HepG2 (cell line): ENCODE measurements around the gene DCC. TPM values are rescaled to one million over a fixed set of nuclear protein-coding genes. Genes with fewer than 3 reads are reported as not detected.

Experiments used
- ATAC-seq: fragments of 200-7000 bp; cut with Tn5 transposase; 3 replicates; pipeline ENCODE4 v1.9.1; 2020; ENCODE audit warnings: mild to moderate bottlenecking, moderate library complexity
- BruUV-seq: library from RNA; stranded (reverse); fragments of 400-500 nt; replicated peaks from 2 replicates; lab custom pipeline; 2021; lab: Mats Ljungman, UMichigan
- CTCF ChIA-PET: fragments of 300-600 bp; formaldehyde crosslinking; extraction: SDS; loops from one replicate; lab custom pipeline; 2021; ENCODE audit warnings: low total read pairs, inconsistent platforms, low intra/inter-chr PET ratio; lab: Yijun Ruan, JAX
- POLR2A ChIA-PET: fragments of 350-600 bp; sonication (Branson Sonifier 250); formaldehyde crosslinking; loops from one replicate; lab custom pipeline; 2020; ENCODE audit warnings: antibody characterized with exemption, inconsistent platforms; lab: Yijun Ruan, JAX
- DNase-seq: peaks from one replicate; pipeline ENCODE4 v3.0.0-alpha.2; 2015; ENCODE audit warnings: low spot score
- FAIRE-seq: peaks from 3 replicates; lab custom pipeline; 2011; peaks lifted over from hg19 to GRCh38; lab: Jason Lieb, UNC
- H2AFZ ChIP-seq: one replicate; pipeline ENCODE4 v1.6.1; 2011; ENCODE audit warnings: low read length, inconsistent platforms
- H3K27ac ChIP-seq: fragments of 300-600 bp; 3 replicates; pipeline ENCODE4 v1.8.0; 2011; ENCODE audit warnings: mixed run types, mild to moderate bottlenecking, mixed read lengths, low read length, inconsistent platforms; ENCODE audit not compliant: insufficient read depth; ENCODE audit errors: extremely low read length
- H3K27me3 ChIP-seq, 2 experiments: fragments of 200-600 bp in 1 of 2; 2 replicates in 1 of 2; 3 replicates in 1 of 2; pipeline versions ENCODE4 v1.6.0 to v1.8.0; 2011; ENCODE audit warnings: low read length in 2 of 2, mild to moderate bottlenecking in 2 of 2, moderate library complexity in 2 of 2, inconsistent platforms in 1 of 2; ENCODE audit not compliant: insufficient read depth in 2 of 2, control insufficient read depth in 1 of 2
- H3K36me3 ChIP-seq, 2 experiments: fragments of 200-600 bp in 1 of 2; replicated peaks in 1 of 2; 2 replicates in 1 of 2; 3 replicates in 1 of 2; pipeline versions ENCODE4 v1.5.1 to v1.8.0; 2011; ENCODE audit warnings: low read length in 2 of 2, inconsistent platforms in 1 of 2; ENCODE audit not compliant: insufficient read depth in 2 of 2, control insufficient read depth in 1 of 2
- H3K4me1 ChIP-seq: 2 replicates; pipeline ENCODE4 v1.5.1; 2012; ENCODE audit warnings: low read length, inconsistent platforms; ENCODE audit not compliant: insufficient read depth
- H3K4me2 ChIP-seq: 2 replicates; pipeline ENCODE4 v1.6.0; 2011; ENCODE audit warnings: low read depth, low read length, inconsistent platforms
- H3K4me3 ChIP-seq, 3 experiments: fragments of 200-600 bp in 1 of 3; sonication (generic), shearing (Covaris generic) in 1 of 3; replicated peaks in 1 of 3; 2 replicates each; pipeline ENCODE4 v1.5.1; 2011 to 2016; ENCODE audit warnings: low read length in 3 of 3, inconsistent platforms in 2 of 3, low read depth in 2 of 3, mild to moderate bottlenecking in 2 of 3, control low read depth in 1 of 3, mixed read lengths in 1 of 3; ENCODE audit not compliant: insufficient read depth in 1 of 3
- H3K79me2 ChIP-seq: one replicate; pipeline ENCODE4 v1.6.1; 2011; ENCODE audit warnings: low read length, inconsistent platforms; ENCODE audit not compliant: insufficient read depth
- H3K9ac ChIP-seq: 2 replicates; pipeline ENCODE4 v1.6.0; 2011; ENCODE audit warnings: mild to moderate bottlenecking, low read depth, low read length, inconsistent platforms; ENCODE audit not compliant: insufficient read depth
- H3K9me3 ChIP-seq: 2 replicates; pipeline ENCODE4 v1.5.1; 2012; ENCODE audit warnings: mild to moderate bottlenecking, low read length
- H4K20me1 ChIP-seq: 2 replicates; pipeline ENCODE4 v1.6.0; 2011; ENCODE audit warnings: inconsistent platforms, mild to moderate bottlenecking, low read length, moderate library complexity; ENCODE audit not compliant: insufficient read depth
- AGO1 ChIP-seq: fragments of 200-400 bp; formaldehyde crosslinking; IDR thresholded peaks from 2 replicates; pipeline ENCODE4 v1.6.1; 2017; ENCODE audit warnings: mild to moderate bottlenecking, low read depth, low read length, moderate library complexity; ENCODE audit not compliant: poor library complexity, severe bottlenecking
- ATRX ChIP-seq: sonication (generic); formaldehyde crosslinking; IDR thresholded peaks from 2 replicates; pipeline ENCODE4 v1.4.0; 2020; ENCODE audit warnings: missing genetic modification reagents, borderline replicate concordance
- CBFB ChIP-seq: sonication (generic); formaldehyde crosslinking; IDR thresholded peaks from 2 replicates; pipeline ENCODE4 v1.4.0; 2020; ENCODE audit warnings: missing genetic modification reagents
- HOXA3 ChIP-seq: sonication (generic); formaldehyde crosslinking; IDR thresholded peaks from 2 replicates; pipeline ENCODE4 v1.5.0; 2020; ENCODE audit warnings: missing genetic modification reagents
- KAT2B ChIP-seq: fragments of 150-350 bp; IDR thresholded peaks from 2 replicates; pipeline ENCODE4 v1.6.1; 2014; ENCODE audit warnings: low read depth, low read length, borderline replicate concordance
- ZNF143 ChIP-seq: sonication (generic); formaldehyde crosslinking; IDR thresholded peaks from 2 replicates; pipeline ENCODE4 v1.4.0; 2020; ENCODE audit warnings: missing genetic modification reagents
- WGBS: methylation state at CpG from one replicate; pipeline ENCODE4 v1.1.6; 2017; ENCODE audit warnings: low lambda C conversion rate; 5-methylcytosine and 5-hydroxymethylcytosine counted together
- in situ Hi-C: cut with HindIII; loops from 2 replicates; pipeline ENCODE4 v1.10.0; 2017; ENCODE audit warnings: low pct_unique_long_range_greater_than_20kb; ENCODE audit not compliant: extremely low pct_ligation_motif_present
- intact Hi-C: fragments of 100-400 bp; cut with micrococcal nuclease; formaldehyde crosslinking; loops from one replicate; pipeline ENCODE4 v1.10.0; 2022; ENCODE audit not compliant: unreplicated experiment
- polyA plus RNA-seq, 8 experiments: library from polyadenylated mRNA; depleted of rRNA in 3 of 8; stranded (reverse) in 7 of 8; unstranded in 1 of 8; fragments of >200 nt; fragmentation: Illumina TruSeq in 4 of 8; extraction: Trizol in 4 of 8; gene quantifications; 2 replicates each; pipeline versions ENCODE4 v1.2.1 to v1.2.3, GENCODE V29; 2011 to 2016; ENCODE audit warnings: low read depth in 4 of 8, missing spikeins in 1 of 8, mixed read lengths in 1 of 8; ENCODE audit not compliant: insufficient read depth in 1 of 8
- total RNA-seq, 5 experiments: library from RNA; depleted of rRNA; stranded (reverse); fragments of >200 nt; fragmentation: Illumina TruSeq; extraction: Trizol; gene quantifications; 2 replicates each; pipeline ENCODE4 v1.2.3, GENCODE V29; 2016; ENCODE audit warnings: low read depth in 1 of 5
- TF ChIP-seq, protein P1 (sequence below): fragments of 450-650 bp; IDR thresholded peaks from 2 replicates; pipeline ENCODE4 v1.6.1; 2017; ENCODE audit warnings: mild to moderate bottlenecking
- TF ChIP-seq, protein P2 (sequence below): sonication (generic); formaldehyde crosslinking; IDR thresholded peaks from 2 replicates; pipeline ENCODE4 v1.4.0; 2020; ENCODE audit warnings: mild to moderate bottlenecking, missing genetic modification reagents
- TF ChIP-seq, protein P3 (sequence below): sonication (generic); formaldehyde crosslinking; IDR thresholded peaks from 2 replicates; pipeline ENCODE4 v1.5.1; 2020; ENCODE audit warnings: mild to moderate bottlenecking, missing genetic modification reagents, borderline replicate concordance

Gene DCC
- total and polyA plus RNA-seq, 2 of the 13 experiments (the other 11 are each of a cell fraction or from before 2014, with no cell fraction given), result not detected

DNA sequence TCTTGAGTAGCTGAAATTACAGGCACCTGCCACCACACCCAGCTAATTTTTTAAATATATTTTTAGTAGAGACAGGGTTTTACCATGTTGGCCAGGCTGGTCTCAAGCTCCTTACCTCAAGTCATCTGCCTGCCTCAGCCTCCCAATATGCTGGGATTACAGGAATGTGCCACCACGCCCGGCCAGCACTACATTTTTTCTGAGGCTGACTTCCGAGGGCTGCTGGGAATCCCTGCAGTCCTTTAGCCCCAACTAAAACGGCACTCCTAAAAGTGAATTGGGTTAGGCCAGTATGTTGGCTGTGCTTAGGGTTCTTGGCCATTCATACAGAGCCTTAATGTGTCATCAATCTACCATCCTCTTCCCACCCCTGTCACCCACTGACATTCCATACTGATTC lies 375.4 kb downstream of the DCC start (continued):
- TF ChIP-seq, protein P1, sequence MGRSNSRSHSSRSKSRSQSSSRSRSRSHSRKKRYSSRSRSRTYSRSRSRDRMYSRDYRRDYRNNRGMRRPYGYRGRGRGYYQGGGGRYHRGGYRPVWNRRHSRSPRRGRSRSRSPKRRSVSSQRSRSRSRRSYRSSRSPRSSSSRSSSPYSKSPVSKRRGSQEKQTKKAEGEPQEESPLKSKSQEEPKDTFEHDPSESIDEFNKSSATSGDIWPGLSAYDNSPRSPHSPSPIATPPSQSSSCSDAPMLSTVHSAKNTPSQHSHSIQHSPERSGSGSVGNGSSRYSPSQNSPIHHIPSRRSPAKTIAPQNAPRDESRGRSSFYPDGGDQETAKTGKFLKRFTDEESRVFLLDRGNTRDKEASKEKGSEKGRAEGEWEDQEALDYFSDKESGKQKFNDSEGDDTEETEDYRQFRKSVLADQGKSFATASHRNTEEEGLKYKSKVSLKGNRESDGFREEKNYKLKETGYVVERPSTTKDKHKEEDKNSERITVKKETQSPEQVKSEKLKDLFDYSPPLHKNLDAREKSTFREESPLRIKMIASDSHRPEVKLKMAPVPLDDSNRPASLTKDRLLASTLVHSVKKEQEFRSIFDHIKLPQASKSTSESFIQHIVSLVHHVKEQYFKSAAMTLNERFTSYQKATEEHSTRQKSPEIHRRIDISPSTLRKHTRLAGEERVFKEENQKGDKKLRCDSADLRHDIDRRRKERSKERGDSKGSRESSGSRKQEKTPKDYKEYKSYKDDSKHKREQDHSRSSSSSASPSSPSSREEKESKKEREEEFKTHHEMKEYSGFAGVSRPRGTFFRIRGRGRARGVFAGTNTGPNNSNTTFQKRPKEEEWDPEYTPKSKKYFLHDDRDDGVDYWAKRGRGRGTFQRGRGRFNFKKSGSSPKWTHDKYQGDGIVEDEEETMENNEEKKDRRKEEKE, result no peak
- TF ChIP-seq AGO1, result no peak
- TF ChIP-seq HOXA3, result no peak

DNA sequence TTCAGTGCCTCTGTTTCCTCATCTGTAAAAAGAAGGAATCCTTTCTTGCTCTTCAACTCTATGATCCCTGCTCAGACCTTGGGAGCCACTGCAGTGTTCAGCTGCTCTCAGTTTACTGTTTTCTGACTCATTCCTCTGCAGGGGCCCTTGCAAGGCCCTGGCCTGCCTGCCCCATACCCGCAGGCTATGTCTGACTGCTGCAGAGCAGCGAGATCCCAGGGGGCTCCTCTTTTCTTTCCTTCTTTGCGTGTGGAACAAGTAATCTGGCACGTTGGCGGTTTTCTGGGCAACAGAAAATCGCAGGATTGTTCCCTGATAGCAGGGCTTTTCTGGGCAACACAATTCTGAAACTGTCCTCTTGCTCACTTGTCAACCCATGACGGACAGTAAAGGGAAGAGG lies 376.0 kb downstream of the DCC start:
- H3K4me1 ChIP-seq, result no peaks in the 10 kb centered on the region
- ChIA-PET CTCF (no interaction called here), POLR2A (no interaction called here)
- H4K20me1 ChIP-seq, result no peaks in the 10 kb centered on the region
- H3K9me3 ChIP-seq, result no peaks in the 10 kb centered on the region
- H2AFZ ChIP-seq, result no peak overlapping the region
- no peaks in the 10 kb centered on the region for H3K36me3 ChIP-seq
- H3K79me2 ChIP-seq, result no peaks in the 10 kb centered on the region
- H3K9ac ChIP-seq, result no peak overlapping the region
- no peaks in the 10 kb centered on the region for H3K27me3 ChIP-seq
- ATAC-seq, result no peak
- H3K4me2 ChIP-seq, result no peak overlapping the region
- intact Hi-C loops (loop anchor here (10.0 kb wide), 1 partner anchor 279 kb away; no protein-coding TSS in a partner anchor), in situ Hi-C loops (loop anchor here (25.0 kb wide), 1 partner anchor 671 kb away; no protein-coding TSS in a partner anchor)
- WGBS, result 12% methylated on average over 7 of the region's 7 CpGs
- no peak for DNase-seq
- no TSS peak for BruUV-seq
- H3K4me3 ChIP-seq, result no peak overlapping the region
- no peak for FAIRE-seq
- H3K27ac ChIP-seq, result no peak overlapping the region
- TF ChIP-seq, protein P2, sequence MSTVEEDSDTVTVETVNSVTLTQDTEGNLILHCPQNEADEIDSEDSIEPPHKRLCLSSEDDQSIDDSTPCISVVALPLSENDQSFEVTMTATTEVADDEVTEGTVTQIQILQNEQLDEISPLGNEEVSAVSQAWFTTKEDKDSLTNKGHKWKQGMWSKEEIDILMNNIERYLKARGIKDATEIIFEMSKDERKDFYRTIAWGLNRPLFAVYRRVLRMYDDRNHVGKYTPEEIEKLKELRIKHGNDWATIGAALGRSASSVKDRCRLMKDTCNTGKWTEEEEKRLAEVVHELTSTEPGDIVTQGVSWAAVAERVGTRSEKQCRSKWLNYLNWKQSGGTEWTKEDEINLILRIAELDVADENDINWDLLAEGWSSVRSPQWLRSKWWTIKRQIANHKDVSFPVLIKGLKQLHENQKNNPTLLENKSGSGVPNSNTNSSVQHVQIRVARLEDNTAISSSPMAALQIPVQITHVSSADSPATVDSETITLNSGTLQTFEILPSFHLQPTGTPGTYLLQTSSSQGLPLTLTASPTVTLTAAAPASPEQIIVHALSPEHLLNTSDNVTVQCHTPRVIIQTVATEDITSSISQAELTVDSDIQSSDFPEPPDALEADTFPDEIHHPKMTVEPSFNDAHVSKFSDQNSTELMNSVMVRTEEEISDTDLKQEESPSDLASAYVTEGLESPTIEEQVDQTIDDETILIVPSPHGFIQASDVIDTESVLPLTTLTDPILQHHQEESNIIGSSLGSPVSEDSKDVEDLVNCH (CRISPR knock-in tag), result no peak
- TF ChIP-seq ATRX (no peak), CBFB (no peak), KAT2B (no peak), ZNF143 (no peak)
- TF ChIP-seq, protein P3, sequence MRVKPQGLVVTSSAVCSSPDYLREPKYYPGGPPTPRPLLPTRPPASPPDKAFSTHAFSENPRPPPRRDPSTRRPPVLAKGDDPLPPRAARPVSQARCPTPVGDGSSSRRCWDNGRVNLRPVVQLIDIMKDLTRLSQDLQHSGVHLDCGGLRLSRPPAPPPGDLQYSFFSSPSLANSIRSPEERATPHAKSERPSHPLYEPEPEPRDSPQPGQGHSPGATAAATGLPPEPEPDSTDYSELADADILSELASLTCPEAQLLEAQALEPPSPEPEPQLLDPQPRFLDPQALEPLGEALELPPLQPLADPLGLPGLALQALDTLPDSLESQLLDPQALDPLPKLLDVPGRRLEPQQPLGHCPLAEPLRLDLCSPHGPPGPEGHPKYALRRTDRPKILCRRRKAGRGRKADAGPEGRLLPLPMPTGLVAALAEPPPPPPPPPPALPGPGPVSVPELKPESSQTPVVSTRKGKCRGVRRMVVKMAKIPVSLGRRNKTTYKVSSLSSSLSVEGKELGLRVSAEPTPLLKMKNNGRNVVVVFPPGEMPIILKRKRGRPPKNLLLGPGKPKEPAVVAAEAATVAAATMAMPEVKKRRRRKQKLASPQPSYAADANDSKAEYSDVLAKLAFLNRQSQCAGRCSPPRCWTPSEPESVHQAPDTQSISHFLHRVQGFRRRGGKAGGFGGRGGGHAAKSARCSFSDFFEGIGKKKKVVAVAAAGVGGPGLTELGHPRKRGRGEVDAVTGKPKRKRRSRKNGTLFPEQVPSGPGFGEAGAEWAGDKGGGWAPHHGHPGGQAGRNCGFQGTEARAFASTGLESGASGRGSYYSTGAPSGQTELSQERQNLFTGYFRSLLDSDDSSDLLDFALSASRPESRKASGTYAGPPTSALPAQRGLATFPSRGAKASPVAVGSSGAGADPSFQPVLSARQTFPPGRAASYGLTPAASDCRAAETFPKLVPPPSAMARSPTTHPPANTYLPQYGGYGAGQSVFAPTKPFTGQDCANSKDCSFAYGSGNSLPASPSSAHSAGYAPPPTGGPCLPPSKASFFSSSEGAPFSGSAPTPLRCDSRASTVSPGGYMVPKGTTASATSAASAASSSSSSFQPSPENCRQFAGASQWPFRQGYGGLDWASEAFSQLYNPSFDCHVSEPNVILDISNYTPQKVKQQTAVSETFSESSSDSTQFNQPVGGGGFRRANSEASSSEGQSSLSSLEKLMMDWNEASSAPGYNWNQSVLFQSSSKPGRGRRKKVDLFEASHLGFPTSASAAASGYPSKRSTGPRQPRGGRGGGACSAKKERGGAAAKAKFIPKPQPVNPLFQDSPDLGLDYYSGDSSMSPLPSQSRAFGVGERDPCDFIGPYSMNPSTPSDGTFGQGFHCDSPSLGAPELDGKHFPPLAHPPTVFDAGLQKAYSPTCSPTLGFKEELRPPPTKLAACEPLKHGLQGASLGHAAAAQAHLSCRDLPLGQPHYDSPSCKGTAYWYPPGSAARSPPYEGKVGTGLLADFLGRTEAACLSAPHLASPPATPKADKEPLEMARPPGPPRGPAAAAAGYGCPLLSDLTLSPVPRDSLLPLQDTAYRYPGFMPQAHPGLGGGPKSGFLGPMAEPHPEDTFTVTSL (CRISPR knock-in tag), result no peak
